Muscle of leg (tissue), 11 donors: ENCODE results near the gene TDRD12. TPM values are rescaled to one million over a fixed set of nuclear protein-coding genes. Genes with fewer than 3 reads are reported as not detected.
"Not testable (repeated sequence)": the region's sequence is repeated elsewhere in the genome, so short reads cannot be mapped to it uniquely, and the experiment has no call there.

Source experiments
- DNase-seq: peaks from one replicate; pipeline ENCODE4 v3.0.0; 2013
- H3K27ac ChIP-seq: one replicate; pipeline ENCODE4 v1.5.1; 2013; ENCODE audit warnings: mild to moderate bottlenecking, low read length, control low read depth
- H3K27me3 ChIP-seq: one replicate; pipeline ENCODE4 v1.6.1; 2013; ENCODE audit warnings: low read length; ENCODE audit not compliant: control insufficient read depth, insufficient read depth
- H3K36me3 ChIP-seq: one replicate; pipeline ENCODE4 v1.6.1; 2013; ENCODE audit warnings: low read length; ENCODE audit not compliant: control insufficient read depth, insufficient read depth
- H3K4me1 ChIP-seq: one replicate; pipeline ENCODE4 v1.6.1; 2013; ENCODE audit warnings: low read length; ENCODE audit not compliant: control insufficient read depth, insufficient read depth
- H3K4me3 ChIP-seq: one replicate; pipeline ENCODE4 v1.5.1; 2013; ENCODE audit warnings: low read length, control low read depth
- H3K9me3 ChIP-seq: replicated peaks from 2 replicates; pipeline ENCODE4 v1.6.1; 2013; ENCODE audit warnings: low read depth, low read length; ENCODE audit not compliant: control insufficient read depth
- WGBS: methylation state at CpG from one replicate; pipeline ENCODE4 v1.1.5; 2013; ENCODE audit warnings: missing lambda C conversion rate; ENCODE audit not compliant: insufficient coverage; 5-methylcytosine and 5-hydroxymethylcytosine counted together
- polyA plus RNA-seq, 8 donors: library from polyadenylated mRNA; unstranded; fragments of 120-200 nt; gene quantifications; one replicate each; pipeline versions ENCODE4 v1.2.1 to v1.2.3, GENCODE V29; 2013; ENCODE audit warnings: inconsistent platforms in 1 of 8, low replicate concordance in 1 of 8; ENCODE audit not compliant: insufficient read length in 8 of 8, insufficient read depth in 1 of 8
- total RNA-seq: library from RNA; stranded (reverse); fragments of 120-200 nt; gene quantifications from one replicate; pipeline ENCODE4 v1.2.4, GENCODE V29; 2013

The TDRD12 gene
- total and polyA plus RNA-seq, 9 donors = 0.10 to 0.95 (median 0.22) TPM

DNA sequence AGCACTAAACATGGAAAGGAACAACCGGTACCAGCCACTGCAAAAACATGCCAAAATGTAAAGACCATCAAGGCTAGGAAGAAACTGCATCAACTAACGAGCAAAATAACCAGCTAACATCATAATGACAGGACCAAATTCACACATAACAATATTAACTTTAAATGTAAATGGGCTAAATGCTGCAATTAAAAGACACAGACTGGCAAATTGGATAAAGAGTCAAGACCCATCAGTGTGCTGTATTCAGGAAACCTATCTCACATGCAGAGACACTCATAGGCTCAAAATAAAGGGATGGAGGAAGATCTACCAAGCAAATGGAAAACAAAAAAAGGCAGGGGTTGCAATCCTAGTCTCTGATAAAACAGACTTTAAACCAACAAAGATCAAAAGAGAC lies 128.5 kb downstream of the TDRD12 start:
- DNase-seq, H3K4me3 ChIP-seq, H3K27ac ChIP-seq, H3K36me3 ChIP-seq, H3K4me1 ChIP-seq, H3K9me3 ChIP-seq, H3K27me3 ChIP-seq: not testable (repeated sequence)
- no CpG with 5 or more reads among the region's 2 CpGs for WGBS

DNA sequence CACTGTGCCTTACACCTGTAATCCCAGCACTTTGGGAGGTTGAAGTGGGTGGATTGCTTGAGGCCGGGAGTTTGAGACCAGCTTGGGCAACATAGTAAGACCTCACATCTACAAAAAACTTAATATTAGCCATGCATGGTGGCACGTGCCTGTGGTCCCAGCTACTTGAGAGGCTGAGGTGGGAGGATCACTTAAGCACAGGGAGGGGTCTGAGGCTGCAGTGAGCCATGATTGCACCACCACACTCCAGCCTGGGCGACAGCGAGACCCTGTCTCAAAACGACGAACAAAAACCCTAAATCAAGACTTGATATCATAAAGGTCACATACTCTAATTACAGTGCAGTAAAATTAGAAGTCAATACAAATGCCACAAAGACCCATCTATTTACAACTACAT lies 132.6 kb downstream of the TDRD12 start:
- Histone ChIP-seq H3K4me1 (no peaks in the 10 kb centered on the region), H3K4me3 (no peak overlapping the region), H3K9me3 (no peaks in the 10 kb centered on the region), H3K36me3 (no peaks in the 10 kb centered on the region), H3K27me3 (no peaks in the 10 kb centered on the region), H3K27ac (no peak overlapping the region)
- DNase-seq = no peak
- WGBS = no CpG with 5 or more reads among the region's 6 CpGs

DNA sequence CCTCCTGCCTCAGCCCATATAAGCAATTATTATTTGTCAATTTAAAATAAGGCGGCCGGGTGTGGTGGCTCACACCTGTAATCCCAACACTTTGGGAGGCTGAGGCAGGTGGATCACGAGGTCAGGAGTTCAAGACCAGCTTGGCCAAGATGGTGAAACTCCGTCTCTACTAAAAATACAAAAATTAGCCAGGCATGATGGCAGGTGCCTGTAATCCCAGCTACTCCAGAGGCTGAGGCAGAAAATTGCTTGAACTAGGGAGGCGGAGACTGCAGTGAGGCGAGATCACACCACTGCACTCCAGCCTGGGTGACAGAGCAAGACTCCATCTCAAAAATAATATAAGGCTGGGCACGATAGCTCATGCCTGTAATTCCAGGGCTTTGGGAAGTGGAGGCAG lies 137.3 kb downstream of the TDRD12 start:
- DNase-seq, H3K27me3 ChIP-seq, H3K4me3 ChIP-seq, H3K27ac ChIP-seq, H3K4me1 ChIP-seq, H3K36me3 ChIP-seq, H3K9me3 ChIP-seq: not testable (repeated sequence)
- WGBS = 93% methylated on average over 2 of the region's 7 CpGs

DNA sequence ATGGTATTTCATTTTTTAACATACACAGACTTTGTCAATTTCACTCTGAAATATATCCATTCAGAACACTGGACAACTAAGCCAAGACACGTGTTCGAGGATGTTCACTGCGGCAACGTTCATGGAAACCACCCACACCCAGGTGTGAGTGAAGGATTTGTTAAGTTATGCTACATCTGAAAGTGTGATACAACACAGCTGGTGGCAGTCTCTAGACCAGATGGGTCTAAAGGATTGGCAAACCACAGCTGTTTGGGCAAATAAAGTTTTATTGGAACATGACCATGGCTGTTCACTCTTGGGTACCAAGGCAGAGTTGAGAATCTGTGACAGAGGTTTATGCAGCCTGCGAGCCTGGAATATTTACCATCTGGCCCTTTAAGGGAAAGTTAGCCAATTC lies 138.0 kb downstream of the TDRD12 start:
- H3K27me3 ChIP-seq = no peaks in the 10 kb centered on the region
- no peak overlapping the region for H3K27ac ChIP-seq
- DNase-seq = no peak
- no CpG with 5 or more reads among the region's 5 CpGs for WGBS
- H3K9me3 ChIP-seq = no peaks in the 10 kb centered on the region
- no peaks in the 10 kb centered on the region for H3K4me1 ChIP-seq
- H3K4me3 ChIP-seq = no peak overlapping the region
- H3K36me3 ChIP-seq = no peaks in the 10 kb centered on the region

DNA sequence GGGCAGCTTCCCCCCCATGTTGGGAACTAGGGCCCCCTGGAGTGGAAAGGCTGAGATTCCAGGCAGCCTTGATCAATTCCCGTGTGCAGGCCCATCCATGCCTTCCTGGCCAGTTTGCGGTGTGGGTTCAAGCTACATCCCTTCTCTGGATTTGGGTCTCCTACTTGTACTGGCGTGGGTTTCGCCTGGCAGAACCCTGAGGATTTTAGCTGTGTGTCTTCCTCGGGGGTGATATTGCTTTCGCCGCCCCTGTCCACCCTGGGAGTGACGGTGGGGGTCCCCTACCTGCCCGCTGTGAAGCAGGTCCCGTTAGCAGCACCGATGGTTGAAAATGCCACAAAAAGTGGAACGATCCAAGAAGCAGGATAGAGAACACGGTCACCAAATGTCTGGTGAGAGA lies 138.6 kb downstream of the TDRD12 start:
- Histone ChIP-seq H3K9me3 (no peaks in the 10 kb centered on the region), H3K4me3 (no peak overlapping the region), H3K36me3 (no peaks in the 10 kb centered on the region), H3K27me3 (no peaks in the 10 kb centered on the region), H3K27ac (no peak overlapping the region), H3K4me1 (no peaks in the 10 kb centered on the region)
- DNase-seq = no peak
- WGBS = 91% methylated on average over 13 of the region's 13 CpGs

DNA sequence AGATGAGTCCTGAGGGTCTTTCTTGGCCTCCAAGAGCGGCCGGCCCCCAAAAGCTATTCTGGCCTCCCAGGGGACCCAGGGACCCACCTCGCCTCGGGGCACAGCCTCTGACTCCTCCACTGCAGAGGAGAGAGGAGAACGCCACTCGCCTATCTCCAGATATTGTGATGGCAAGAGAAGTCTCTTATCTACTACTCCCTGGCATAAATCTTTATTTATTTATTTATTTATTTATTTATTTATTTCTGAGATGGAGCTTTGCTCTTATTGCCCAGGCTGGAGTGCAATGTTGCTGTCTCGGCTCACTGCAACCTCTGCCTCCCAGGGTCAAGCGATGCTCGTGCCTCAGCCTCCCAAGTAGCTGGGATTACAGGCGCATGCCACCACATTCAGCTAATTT lies 139.0 kb downstream of the TDRD12 start:
- Histone ChIP-seq H3K9me3 (no peaks in the 10 kb centered on the region), H3K36me3 (no peaks in the 10 kb centered on the region), H3K4me1 (no peaks in the 10 kb centered on the region), H3K4me3 (no peak overlapping the region), H3K27ac (no peak overlapping the region), H3K27me3 (no peaks in the 10 kb centered on the region)
- 100% methylated on average over 5 of the region's 10 CpGs for WGBS
- no peak for DNase-seq

DNA sequence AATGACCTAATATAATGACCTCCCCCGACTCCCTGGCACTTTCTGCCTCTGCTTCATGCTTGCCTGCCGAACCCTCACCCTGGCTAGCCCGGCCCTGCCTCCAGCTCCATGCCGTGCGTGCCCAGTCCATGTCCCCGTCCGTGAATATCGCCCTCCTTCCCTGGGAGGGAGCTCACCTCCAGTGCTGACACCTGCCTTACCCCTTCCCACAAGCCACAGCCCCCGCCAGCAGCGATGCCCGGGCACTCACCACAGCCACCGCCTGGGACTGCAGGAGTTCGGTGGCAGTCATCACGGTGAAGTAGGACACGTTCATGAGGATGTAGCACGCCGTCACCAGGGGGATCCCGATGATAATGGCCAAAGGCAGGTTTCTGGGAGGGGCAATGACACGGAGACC lies 140.0 kb downstream of the TDRD12 start:
- 90% methylated on average over 19 of the region's 19 CpGs for WGBS
- Histone ChIP-seq H3K27ac (no peak overlapping the region), H3K4me1 (no peaks in the 10 kb centered on the region), H3K4me3 (no peak overlapping the region), H3K36me3 (no peaks in the 10 kb centered on the region), H3K27me3 (no peaks in the 10 kb centered on the region), H3K9me3 (no peaks in the 10 kb centered on the region)
- DNase-seq = no peak

DNA sequence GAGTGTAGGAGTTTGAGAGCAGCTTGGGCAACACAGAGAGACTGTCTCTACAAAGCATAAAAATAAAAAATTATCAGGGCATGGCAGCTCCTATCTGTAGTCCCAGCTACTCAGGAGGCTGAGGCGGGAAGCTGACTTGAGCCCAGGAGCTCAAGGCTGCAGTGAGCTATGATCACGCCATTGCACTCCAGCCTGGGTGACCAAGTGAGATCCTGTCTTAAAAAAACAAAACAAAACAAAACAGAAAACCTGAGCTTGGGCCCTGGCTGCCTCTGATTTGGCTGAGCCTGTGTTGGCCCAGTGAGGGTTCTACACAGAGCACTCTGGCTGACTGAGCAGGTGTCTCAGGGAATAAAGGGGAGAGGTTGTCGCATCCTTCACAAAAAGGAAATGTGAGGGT lies 142.0 kb downstream of the TDRD12 start:
- no peaks in the 10 kb centered on the region for H3K36me3 ChIP-seq
- peaks cover 11% of the 10 kb centered on the region for H3K4me1 ChIP-seq
- H3K27ac ChIP-seq = no peak overlapping the region
- H3K9me3 ChIP-seq = no peaks in the 10 kb centered on the region
- WGBS = 90% methylated on average over 2 of the region's 3 CpGs
- H3K27me3 ChIP-seq = no peaks in the 10 kb centered on the region
- no peak overlapping the region for H3K4me3 ChIP-seq
- DNase-seq = no peak

DNA sequence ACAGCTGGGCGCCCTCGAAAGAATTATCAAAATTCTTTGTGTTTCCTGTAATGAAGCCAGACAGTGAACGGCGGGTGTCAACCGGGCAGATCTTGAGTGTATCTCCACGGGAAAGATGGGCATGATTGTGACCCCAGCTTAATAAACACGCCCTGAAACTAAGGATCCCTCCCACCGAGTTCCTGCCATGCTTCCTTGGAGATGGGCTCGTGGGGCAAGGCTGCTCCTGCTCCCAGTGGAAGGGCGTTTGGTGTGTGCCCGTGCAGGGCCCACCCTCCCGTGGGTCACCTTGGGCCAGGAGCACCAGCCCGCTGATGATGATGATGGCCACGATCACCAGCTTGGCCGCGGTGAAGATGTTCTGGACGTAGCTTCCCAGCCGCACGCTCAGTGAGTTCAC lies 142.6 kb downstream of the TDRD12 start:
- WGBS = 90% methylated on average over 16 of the region's 19 CpGs
- no peak for DNase-seq
- H3K36me3 ChIP-seq = no peaks in the 10 kb centered on the region

DNA sequence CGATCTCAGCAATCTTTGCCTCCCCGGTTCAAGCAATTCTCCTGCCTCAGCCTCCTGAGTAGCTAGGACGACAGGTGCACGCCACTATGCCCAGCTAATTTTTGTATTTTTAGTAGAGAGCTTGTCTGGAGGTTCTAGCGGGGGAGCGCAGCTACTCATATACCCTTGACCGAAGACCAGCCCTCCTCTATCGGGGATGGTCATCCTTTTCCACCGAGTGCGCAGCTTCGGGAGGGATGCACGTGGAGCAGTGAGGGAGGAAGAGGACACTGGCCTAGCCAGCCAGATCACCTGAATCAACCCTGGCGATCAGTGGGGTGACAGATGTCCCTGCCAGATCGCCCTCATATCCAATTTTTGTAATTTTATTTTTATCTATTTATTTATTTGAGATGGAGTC lies 143.2 kb downstream of the TDRD12 start:
- no peak overlapping the region for H3K4me3 ChIP-seq
- peaks cover 16% of the 10 kb centered on the region for H3K4me1 ChIP-seq
- WGBS = 95% methylated on average over 6 of the region's 14 CpGs
- no peak for DNase-seq
- H3K36me3 ChIP-seq = no peaks in the 10 kb centered on the region
- H3K27ac ChIP-seq = no peak overlapping the region
- no peaks in the 10 kb centered on the region for H3K9me3 ChIP-seq
- no peaks in the 10 kb centered on the region for H3K27me3 ChIP-seq

More for the DNA sequence above, 142.6 kb downstream of the TDRD12 start:
- peaks cover 16% of the 10 kb centered on the region for H3K4me1 ChIP-seq
- H3K27ac ChIP-seq = no peak overlapping the region
- H3K27me3 ChIP-seq = no peaks in the 10 kb centered on the region
- H3K9me3 ChIP-seq = no peaks in the 10 kb centered on the region
- no peak overlapping the region for H3K4me3 ChIP-seq

DNA sequence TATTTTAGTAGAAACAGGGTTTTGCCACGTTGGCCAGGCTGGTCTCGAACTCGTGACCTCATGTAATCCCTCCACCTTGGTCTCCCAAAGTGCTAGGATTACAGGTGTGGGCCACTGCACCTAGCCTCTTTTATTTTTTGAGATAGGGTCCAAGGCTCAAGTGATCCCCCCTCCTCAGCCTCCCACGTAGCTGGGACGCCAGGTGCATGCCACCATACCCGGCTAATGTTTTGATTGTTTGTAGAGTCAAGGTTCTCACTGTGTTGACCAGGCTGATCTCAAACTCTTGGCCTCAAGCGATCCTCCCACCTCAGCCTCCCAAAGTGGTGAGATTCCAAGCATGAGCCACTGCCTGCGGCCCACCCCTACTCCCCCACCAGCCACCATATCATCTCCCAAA lies 143.7 kb downstream of the TDRD12 start:
- DNase-seq = no peak
- H3K27ac ChIP-seq = no peak overlapping the region
- no peaks in the 10 kb centered on the region for H3K9me3 ChIP-seq
- 90% methylated on average over 3 of the region's 8 CpGs for WGBS
- no peak overlapping the region for H3K4me3 ChIP-seq
- H3K36me3 ChIP-seq = no peaks in the 10 kb centered on the region
- no peaks in the 10 kb centered on the region for H3K27me3 ChIP-seq
- H3K4me1 ChIP-seq = peaks cover 16% of the 10 kb centered on the region
